IPS-20b (cell line): ENCODE results near the gene CDKN2D.
"Not testable (repeated sequence)": the region's sequence is repeated elsewhere in the genome, so short reads cannot be mapped to it uniquely, and the experiment has no call there.

Source experiments
- H3K27ac ChIP-seq: one replicate; pipeline ENCODE4 v1.5.1; 2013; ENCODE audit warnings: low read length
- H3K27me3 ChIP-seq: 2 replicates; pipeline ENCODE4 v1.6.1; 2013; ENCODE audit warnings: mild to moderate bottlenecking, low read length, inconsistent platforms; ENCODE audit not compliant: insufficient read depth
- H3K36me3 ChIP-seq: 2 replicates; pipeline ENCODE4 v1.6.1; 2013; ENCODE audit warnings: low read depth, mild to moderate bottlenecking, inconsistent platforms, low read length, moderate library complexity; ENCODE audit not compliant: insufficient read depth
- H3K4me1 ChIP-seq: 2 replicates; pipeline ENCODE4 v1.6.1; 2013; ENCODE audit warnings: mild to moderate bottlenecking, control low read depth, inconsistent platforms, low read length, moderate library complexity; ENCODE audit not compliant: insufficient read depth
- H3K4me3 ChIP-seq: 2 replicates; pipeline ENCODE4 v1.5.1; 2013; ENCODE audit warnings: mild to moderate bottlenecking, low read length, inconsistent platforms
- H3K9ac ChIP-seq: 2 replicates; pipeline ENCODE4 v1.6.1; 2013; ENCODE audit warnings: low read depth, mild to moderate bottlenecking, inconsistent platforms, low read length, moderate library complexity
- H3K9me3 ChIP-seq: 2 replicates; pipeline ENCODE4 v1.6.1; 2013; ENCODE audit warnings: mild to moderate bottlenecking, low read depth, low read length, inconsistent platforms; ENCODE audit not compliant: insufficient read depth

CDKN2D gene

GRCh38 chr19:10575011-10575716 is 6.4 kb upstream of the CDKN2D start:
- H3K9me3 ChIP-seq: no peaks in the 10 kb centered on the region
- H3K27ac ChIP-seq: no peak overlapping the region
- peaks cover 40% of the 10 kb centered on the region for H3K36me3 ChIP-seq
- no peaks in the 10 kb centered on the region for H3K4me1 ChIP-seq
- no peak overlapping the region for H3K9ac ChIP-seq
- no peaks in the 10 kb centered on the region for H3K27me3 ChIP-seq
- H3K4me3 ChIP-seq: no peak overlapping the region

GRCh38 chr19:10574462-10574861 is 5.7 kb upstream of the CDKN2D start:
- Histone ChIP-seq H3K4me3 (no peak overlapping the region), H3K27ac (no peak overlapping the region), H3K9me3 (no peaks in the 10 kb centered on the region), H3K9ac (no peak overlapping the region), H3K27me3 (no peaks in the 10 kb centered on the region), H3K36me3 (peaks cover 33% of the 10 kb centered on the region), H3K4me1 (no peaks in the 10 kb centered on the region)

- not testable (repeated sequence) for H3K4me1 ChIP-seq, H3K9me3 ChIP-seq, H3K27ac ChIP-seq, H3K9ac ChIP-seq, H3K4me3 ChIP-seq, H3K27me3 ChIP-seq
- peaks cover 30% of the 10 kb centered on the region for H3K36me3 ChIP-seq
Observed at GRCh38 chr19:10573793-10574192, 5.0 kb upstream of the CDKN2D start.

GRCh38 chr19:10568062-10568825 is 535 bp downstream of the CDKN2D start:
- Histone ChIP-seq H3K4me1 (peaks cover 6% of the 10 kb centered on the region; the same call in 1 of the 2 replicates), H3K4me3 (peak overlapping the region; percentile 77), H3K27ac (no peak overlapping the region)

GRCh38 chr19:10567656-10568055 is 1.1 kb downstream of the CDKN2D start:
- Histone ChIP-seq H3K27me3 (peaks cover 18% of the 10 kb centered on the region), H3K9me3 (no peaks in the 10 kb centered on the region), H3K27ac (no peak overlapping the region), H3K4me3 (peak overlapping the region; percentile 77), H3K4me1 (peaks cover 6% of the 10 kb centered on the region; the same call in 1 of the 2 replicates), H3K9ac (peak overlapping the region; percentile 51; the same call in 1 of the 2 replicates), H3K36me3 (peaks cover 2% of the 10 kb centered on the region)

More at GRCh38 chr19:10568062-10568825, 535 bp downstream of the CDKN2D start:
- H3K27me3 ChIP-seq: peaks cover 18% of the 10 kb centered on the region
- no peaks in the 10 kb centered on the region for H3K9me3 ChIP-seq
- no peaks in the 10 kb centered on the region; the same call in 1 of the 2 replicates for H3K36me3 ChIP-seq
- peak overlapping the region; percentile 51; the same call in 1 of the 2 replicates for H3K9ac ChIP-seq

- peaks cover 6% of the 10 kb centered on the region for H3K36me3 ChIP-seq
- H3K9ac ChIP-seq: no peak overlapping the region
- H3K9me3 ChIP-seq: no peaks in the 10 kb centered on the region
- peaks cover 6% of the 10 kb centered on the region; the same call in 1 of the 2 replicates for H3K4me1 ChIP-seq
- H3K27me3 ChIP-seq: peaks cover 18% of the 10 kb centered on the region
- H3K27ac ChIP-seq: no peak overlapping the region
- no peak overlapping the region; the same call in 1 of the 2 replicates for H3K4me3 ChIP-seq
Observed at GRCh38 chr19:10566658-10567410, 1.9 kb downstream of the CDKN2D start.

GRCh38 chr19:10566408-10566657 is 2.4 kb downstream of the CDKN2D start:
- Histone ChIP-seq H3K9ac (no peak overlapping the region), H3K9me3 (no peaks in the 10 kb centered on the region), H3K27ac (no peak overlapping the region)

GRCh38 chr19:10565567-10566407 is 3.0 kb downstream of the CDKN2D start, which contains the start of gene KRI1:
TSS of gene KRI1 (minus strand) at chr19:10566010. CDS start at chr19:10565999, 11 bp downstream.
- Histone ChIP-seq H3K36me3 (peaks cover 17% of the 10 kb centered on the region), H3K27me3 (peaks cover 18% of the 10 kb centered on the region), H3K9me3 (no peaks in the 10 kb centered on the region), H3K27ac (peak within 1 kb of the TSS; percentile 3), H3K9ac (peak within 1 kb of the TSS; percentile 93), H3K4me3 (peak within 1 kb of the TSS; percentile 85), H3K4me1 (peaks cover 6% of the 10 kb centered on the region; the same call in 1 of the 2 replicates)

More at GRCh38 chr19:10566408-10566657, 2.4 kb downstream of the CDKN2D start:
- peaks cover 6% of the 10 kb centered on the region; the same call in 1 of the 2 replicates for H3K4me1 ChIP-seq
- H3K27me3 ChIP-seq: peaks cover 18% of the 10 kb centered on the region
- peak overlapping the region; percentile 85 for H3K4me3 ChIP-seq
- H3K36me3 ChIP-seq: peaks cover 11% of the 10 kb centered on the region

GRCh38 chr19:10565028-10565566 is 3.7 kb downstream of the CDKN2D start:
- peaks cover 18% of the 10 kb centered on the region for H3K27me3 ChIP-seq
- peak overlapping the region; percentile 3 for H3K27ac ChIP-seq
- peaks cover 24% of the 10 kb centered on the region for H3K36me3 ChIP-seq
- no peaks in the 10 kb centered on the region for H3K9me3 ChIP-seq
- H3K4me3 ChIP-seq: peak overlapping the region; percentile 85
- peaks cover 6% of the 10 kb centered on the region; the same call in 1 of the 2 replicates for H3K4me1 ChIP-seq
- H3K9ac ChIP-seq: peak overlapping the region; percentile 93

GRCh38 chr19:10562609-10563008 is 6.2 kb downstream of the CDKN2D start:
- Histone ChIP-seq H3K27ac (no peak overlapping the region), H3K36me3 (peaks cover 47% of the 10 kb centered on the region), H3K27me3 (peaks cover 12% of the 10 kb centered on the region), H3K4me3 (no peak overlapping the region), H3K9me3 (no peaks in the 10 kb centered on the region), H3K9ac (no peak overlapping the region), H3K4me1 (peaks cover 3% of the 10 kb centered on the region; the same call in 1 of the 2 replicates)
